NCI-H2029 (cell line): ENCODE data around the gene CEP95.
"Not testable (repeated sequence)": the region's sequence is repeated elsewhere in the genome, so short reads cannot be mapped to it uniquely, and the experiment has no call there.

Experiments
- DNase-seq: peaks from one replicate; lab custom pipeline; 2025; lab: John Stamatoyannopoulos, UW

Gene CEP95

DNA sequence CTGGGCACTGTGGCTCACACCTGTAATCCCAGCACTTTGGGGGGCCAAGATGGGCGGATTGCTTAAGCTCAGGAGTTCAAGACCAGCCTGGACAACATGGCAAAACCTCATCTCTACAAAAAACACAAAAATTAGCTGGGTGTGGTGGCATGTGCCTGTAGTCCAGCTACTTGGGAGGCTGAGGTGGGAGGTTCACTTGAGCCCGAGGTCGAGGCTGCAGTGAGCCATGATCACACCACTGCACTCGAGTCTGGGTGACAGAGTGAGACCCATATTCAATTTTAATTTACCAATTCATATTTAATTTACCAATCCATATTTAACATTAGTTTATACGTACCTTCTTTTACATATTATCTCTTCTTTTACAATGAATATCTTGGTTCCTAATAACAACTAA, 11.5 kb upstream of the CEP95 start:
- DNase-seq = not testable (repeated sequence)

DNA sequence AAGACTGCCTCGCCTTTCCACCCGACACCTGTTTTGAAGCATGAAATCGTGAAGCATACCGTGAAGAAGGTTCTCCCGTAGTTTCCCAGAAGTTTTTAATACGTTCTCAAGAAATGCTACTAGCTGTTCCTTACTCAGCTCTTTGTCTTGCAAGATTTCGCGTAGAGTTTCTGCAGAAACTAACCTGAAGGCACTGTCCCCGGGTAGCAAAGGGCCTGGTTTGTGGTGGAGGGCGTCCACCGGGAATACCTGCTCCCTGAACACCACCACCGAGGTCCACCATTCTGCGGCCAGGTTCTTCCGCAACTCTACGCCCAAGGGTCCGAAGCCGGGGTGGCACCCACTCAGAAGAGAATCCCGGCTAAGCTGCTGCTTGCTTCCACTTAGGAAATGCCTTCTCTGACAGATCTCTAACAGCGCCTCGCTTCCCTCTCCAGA, 10.4 kb upstream of the CEP95 start:
- DNase-seq = no peak

DNA sequence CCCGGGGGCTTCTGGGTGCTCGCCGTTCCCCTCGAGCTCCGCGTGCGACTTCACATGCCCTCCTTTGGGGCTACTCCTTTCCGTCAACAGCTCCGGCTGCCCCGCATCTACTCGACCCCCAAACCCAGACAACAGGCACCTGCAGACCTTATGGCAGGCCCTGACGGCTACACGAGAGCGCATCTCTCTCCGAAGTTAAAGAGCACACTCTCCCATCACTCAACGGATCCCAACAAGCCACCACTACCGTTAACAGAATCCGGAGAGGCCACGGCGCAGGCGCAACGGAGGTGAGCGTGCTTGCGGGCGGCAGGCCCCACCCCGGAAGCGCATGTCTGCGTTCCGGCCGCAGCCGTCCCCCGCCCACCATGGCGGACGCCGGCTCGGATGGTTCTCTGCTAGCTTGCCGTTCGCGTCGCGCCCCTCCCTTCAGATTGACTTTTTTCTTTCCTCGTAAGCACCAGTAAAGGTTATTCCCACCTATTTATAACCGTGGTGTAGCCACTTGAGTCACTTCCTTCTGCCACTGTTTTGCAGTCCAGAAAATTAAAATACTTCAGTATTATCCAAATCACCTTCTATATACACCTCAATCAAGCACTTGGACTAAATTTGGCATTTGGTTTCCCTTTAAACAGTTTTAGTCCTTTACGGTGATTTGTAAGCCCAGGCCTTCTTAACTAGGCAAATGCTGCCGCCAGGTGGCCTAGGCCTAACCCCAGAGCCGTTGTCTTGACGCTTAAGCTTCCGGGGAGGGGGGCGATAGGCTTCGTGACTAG, 9.8 kb upstream of the CEP95 start, which contains the start of gene POLG2:
Gene POLG2 (minus strand): TSS at position 269 of the 779 bp plus-strand sequence. CDS start 86 bp downstream, at position 183.
- peak; percentile 76 for DNase-seq

DNA sequence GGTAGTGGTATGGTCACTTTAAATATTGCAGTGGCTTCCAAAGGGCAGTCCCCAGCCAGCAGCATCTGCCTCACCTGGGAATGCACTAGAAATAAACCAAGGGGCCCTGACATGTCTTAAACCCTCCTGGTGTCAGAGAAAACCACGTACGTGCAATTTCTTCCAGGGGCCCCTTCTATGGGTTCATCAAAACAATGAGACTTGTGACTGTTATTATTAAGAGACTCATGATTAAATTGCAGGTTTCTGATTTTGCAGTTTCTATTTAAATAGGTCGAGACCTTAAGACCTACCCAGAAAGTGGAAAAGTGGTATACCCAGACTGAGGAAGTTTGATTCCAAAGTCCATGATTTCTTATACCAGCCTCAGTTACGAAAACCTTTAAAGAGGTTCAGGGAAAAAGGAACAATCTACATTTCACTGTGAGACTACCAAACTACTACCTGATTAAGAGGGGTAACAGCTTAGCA, 9.2 kb upstream of the CEP95 start:
- no peak for DNase-seq

DNA sequence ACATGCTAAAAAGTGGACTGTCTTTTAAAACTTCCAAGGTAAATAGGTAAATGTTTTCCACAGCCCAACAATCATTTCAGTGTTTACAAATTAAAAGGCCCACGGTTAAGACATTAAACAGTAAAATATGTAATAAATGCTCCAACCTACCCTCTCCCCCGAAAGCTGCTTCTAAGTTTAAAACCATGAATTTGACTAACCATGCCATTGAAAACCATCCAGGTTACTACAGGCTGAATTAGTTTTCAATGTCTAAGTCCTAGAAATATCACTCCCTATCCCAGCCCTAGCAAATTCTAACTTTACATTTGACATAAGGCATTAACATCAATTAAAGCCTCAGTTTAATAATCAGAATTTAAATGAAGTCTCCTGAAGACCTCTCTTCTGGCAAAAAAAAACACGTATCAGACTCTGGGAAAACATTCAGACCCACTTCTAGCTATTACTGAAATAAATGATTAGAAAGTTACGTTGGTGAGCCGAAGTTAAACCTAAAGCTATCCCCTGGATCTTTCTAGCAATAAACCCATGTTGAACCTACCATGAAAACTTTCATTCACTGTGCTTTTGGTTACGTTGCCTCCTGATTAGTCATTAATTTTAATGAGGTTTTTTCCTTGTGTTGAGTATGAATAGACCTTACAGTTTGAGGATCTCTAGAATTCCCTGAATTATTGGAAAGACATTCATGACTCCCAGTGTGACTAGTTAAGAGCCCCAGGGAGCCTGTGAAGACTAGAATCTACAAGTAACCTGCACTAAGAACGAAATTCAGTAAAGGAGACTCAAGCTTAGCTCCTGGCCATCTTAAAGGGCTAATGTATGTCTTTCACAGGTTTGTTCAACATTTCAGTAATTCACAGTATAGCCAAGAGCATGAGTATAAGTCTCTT, 8.2 kb upstream of the CEP95 start:
- no peak for DNase-seq

DNA sequence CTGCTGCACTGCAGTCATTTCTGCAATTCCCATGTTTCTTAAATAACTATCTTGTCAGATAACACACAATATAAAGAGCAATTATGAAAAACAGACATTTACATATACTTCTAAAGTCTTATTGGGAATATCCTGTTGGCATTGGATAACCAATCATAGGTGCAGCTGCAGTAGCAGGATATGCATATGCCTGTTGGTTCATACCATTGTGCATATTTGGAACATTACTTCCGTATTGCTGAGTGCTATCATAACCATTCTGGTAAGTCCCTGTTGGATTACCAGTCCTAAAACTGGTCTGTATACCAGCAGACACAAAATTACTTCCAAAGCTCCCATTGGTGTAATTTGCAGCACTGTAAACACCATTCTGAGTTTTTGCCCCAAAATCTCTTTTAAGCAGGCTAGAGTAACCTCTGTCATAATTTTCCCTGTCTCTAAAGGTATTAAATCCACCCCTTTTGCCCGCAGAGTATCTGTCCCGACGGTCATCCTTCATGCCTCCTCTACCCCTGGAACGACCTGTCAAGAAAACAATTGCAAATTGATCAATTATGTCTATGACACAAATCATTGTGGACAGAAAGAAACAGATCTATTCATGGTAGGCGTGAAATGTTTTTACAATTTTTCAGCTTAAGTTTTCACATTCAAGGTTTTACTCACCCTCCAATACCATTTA, 6.8 kb upstream of the CEP95 start:
- no peak for DNase-seq

DNA sequence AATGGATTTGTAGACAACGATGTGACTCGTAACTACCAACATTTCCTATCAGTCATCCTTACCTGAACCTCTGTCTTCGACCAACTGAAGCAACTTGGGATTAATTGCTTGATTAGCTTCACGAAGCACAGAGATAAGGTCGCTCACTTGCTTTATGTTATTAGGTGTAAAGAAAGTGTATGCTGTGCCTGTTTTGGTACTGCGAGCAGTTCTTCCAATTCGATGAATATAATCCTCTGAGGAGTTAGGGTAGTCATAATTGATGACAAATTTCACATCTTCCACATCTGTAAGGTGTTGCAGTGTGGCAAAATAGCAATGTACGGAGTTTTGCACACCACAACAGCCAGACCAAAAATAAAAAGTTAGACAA, 6.3 kb upstream of the CEP95 start:
- DNase-seq = no peak

DNA sequence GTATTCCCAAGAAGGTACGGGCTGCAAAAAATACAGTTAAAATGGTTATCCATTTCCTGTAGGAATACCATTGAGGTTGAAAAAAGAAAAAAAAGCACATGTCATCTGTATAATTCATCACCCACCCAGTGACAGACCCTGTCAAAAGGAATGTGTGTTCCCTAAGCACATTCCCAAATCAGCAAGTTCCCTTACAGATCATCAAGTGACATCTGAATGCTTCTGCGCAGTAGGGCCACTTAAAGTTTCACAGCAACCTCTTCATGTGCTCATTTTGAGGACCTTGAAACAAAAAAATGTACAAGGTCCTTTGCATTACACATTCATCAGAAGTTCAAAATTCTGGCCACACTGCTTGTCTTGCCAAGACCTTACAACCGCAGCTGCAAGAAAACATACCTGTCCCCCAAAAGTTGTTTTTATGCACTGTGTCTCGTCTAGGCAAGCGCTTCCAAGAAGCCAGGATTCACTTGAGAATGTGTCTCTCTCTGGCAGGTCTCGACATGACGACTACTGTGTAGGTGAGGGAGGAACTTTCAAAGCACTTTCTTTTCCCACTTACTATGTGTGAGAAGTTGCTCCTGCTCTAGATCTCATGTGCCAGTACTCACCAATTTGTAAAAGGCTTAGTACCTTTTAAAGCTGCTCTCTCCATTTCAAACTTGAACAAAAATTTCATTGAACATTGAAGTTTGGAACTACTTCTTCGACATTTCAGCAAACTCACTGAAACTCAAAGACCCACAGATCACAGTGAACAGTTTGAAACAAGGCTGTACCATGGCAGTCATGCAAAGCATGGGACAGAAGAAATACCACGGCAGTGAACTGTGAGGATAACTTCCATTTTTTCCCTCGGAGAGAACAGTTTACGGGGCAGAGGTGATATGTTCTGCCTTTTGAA, 5.7 kb upstream of the CEP95 start:
- DNase-seq = no peak

DNA sequence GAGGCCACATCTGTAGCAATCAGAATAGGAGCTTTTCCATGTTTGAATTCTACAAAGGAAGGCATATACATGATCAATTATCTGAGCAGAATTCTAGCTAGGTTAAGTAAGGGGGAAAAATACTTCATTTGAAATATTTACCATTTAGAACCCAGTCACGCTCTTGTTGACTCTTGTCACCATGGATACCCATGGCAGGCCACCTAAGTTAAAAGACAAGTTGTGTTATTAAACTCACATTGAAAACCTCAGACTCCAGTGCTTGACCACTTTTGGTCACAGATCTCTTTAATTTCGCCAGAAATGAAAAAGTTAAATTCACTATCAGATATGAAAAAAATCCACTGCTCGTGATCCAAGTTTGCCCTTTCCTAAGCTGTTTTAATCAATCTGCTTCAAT, 4.8 kb upstream of the CEP95 start:
- DNase-seq = no peak

DNA sequence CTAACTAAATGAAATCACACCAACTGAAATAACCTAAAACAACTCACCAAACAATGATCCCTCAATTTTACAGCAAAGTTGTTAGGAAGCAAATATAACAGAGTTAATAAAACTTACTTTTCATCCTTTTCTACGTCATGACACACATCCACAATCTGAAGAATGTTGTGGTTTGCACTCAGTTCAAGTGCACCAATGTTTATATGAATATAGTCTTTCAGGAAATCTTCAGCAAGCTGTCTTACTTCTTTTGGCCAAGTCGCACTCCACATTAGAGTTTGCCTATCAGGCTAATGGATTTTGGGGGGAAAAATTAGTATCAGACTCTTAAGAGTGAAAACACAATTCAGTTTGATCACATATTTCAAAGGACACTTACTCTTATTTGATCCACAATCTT, 4.0 kb upstream of the CEP95 start:
- DNase-seq = no peak

DNA sequence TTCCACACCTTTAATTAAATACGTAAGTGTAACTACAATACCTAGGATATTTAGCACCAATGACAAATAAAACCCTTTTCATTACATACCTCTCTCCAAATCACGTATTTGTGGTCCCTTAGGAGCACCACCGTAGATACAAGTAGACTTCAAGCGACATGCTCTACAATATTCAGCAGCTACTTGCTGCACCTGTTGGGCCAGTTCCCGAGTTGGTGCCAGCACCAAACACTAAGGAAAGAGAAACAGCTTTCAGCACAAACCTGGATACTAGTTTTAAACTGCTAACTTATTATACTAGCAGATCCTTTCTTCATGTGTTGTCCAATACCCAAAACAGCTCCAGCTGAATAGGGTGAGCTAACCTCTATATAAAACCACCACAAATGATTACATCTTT, 3.4 kb upstream of the CEP95 start:
- no peak for DNase-seq

DNA sequence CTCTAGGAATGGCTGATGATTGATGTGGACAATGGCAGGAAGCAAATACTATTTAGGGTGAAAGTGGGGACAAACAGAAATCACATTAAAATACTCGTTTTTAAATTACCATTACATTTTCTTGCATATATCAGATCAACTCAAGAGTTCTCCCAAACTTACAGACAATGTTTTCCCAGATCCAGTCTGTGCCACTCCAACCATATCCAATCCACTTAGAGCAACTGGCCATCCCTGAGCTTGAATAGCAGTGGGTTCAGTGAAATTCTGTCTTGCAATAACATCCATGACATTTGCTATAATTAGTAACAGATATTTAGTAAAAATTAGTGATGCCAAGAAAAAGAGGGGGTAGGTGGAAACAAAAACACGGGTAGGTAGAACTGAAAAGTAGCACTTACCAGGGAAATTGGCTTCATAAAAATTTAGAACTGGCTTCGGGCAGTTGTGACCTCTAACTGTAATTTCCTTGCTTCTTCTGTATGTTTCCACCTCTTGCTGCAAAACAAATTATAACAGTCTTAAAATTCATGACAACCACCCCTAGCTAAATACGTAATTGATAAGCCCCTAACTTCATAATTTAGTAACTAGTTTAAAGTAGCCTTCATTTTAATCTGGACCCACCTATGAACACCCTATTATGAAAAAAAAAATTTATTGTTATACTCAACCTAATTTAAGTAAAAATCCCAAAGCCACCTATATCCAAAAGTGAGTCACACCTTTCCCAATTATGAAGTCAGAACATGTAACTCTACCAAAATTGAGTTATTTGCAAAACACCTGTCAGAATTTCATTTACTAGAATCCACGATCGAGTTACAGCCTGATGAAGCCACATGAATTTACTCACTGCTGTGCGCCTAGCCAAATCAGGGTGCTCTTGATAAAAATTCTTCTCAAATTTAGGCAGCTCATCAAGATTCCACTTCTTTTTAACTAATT, 2.7 kb upstream of the CEP95 start:
- no peak for DNase-seq

DNA sequence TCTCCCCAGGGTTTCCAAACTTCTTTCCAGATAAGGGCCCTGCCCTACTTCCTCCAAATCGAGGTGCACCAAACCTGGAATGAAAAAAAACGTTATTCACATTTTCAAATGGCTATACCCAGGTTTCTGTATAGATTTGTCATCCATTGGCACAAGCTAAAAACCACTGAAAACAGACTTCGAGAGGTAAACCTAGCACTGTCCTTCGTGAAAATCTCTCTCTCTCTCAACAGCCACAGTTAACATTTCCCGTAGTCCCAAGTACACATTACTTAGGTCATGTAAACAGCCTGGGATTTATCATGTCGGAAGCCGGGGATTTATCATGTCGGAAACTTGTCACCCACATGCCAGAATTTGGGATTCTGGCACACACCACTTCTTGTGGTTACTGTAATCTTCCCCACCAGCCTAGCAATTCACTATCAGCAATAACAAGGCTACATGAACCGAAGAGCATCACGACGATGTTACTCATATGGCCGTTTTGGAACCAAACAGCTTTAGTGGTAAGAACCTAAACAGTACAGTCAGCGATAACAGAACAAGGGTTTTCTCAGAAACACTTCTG, 1.9 kb upstream of the CEP95 start:
- DNase-seq = no peak

DNA sequence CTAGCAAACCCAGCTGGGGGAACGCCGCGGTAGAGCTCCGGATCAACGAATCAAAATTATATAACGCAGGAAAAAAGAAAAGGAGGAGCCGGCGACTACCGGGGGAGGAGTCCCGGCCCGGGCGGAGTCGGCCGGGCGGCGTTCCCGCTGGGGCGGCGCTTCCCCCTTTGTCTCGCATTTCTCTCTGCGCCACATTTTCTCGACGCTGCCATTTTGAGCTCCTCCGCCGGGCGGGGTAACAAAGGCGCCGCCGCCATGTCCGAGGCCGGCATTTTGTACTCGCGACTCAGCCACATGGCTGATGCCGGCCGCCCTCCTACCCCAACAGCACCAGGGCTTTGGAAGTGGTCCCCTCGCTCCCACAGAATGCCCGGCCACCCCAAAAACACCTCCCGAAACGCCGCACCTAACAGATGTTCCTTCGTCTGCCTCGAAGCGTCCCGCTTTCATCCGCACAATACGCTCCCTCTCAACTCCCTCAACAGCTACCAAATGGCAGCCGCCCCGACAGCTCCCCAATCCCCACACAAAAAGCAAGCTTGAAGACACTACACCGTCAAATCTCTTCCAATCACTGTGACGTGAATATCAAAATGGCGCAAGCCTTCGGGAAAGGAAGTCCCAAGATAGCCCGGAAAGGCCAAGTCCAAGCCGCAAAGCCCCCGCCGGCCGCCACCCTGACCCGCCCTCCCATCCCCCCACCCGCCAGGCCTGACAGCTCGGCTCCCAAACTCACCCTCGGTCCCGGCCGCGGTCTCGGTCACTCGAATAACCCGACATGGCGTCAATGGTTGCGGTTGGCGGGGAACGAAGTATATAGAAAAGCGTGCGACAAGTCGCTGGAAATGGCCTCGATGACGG, 1.2 kb upstream of the CEP95 start:
- DNase-seq = peak; percentile 66

DNA sequence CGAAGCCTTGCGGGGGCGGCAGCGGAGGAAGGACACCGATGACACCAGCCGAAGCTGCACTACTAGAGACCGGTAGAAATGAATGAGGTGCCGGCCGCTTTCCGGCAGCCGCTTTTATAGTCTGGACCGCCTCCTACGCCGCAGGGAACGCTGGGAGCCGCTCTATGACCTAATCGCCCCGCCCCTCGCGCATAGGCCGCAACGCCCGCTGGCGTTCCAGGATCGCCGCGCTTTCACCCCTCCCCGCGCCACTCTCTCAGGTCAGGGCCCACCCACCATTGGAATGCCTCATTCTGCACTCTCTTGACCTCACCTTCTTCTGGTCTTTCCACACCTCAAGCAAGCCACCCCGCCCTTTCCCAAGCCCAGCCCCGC, 589 bp upstream of the CEP95 start, which contains the start of gene DDX5:
Gene DDX5 (minus strand): TSS at position 89 of the 375 bp plus-strand sequence. CDS start 170 bp downstream, outside the sequence.
- DNase-seq = peak; percentile 94

DNA sequence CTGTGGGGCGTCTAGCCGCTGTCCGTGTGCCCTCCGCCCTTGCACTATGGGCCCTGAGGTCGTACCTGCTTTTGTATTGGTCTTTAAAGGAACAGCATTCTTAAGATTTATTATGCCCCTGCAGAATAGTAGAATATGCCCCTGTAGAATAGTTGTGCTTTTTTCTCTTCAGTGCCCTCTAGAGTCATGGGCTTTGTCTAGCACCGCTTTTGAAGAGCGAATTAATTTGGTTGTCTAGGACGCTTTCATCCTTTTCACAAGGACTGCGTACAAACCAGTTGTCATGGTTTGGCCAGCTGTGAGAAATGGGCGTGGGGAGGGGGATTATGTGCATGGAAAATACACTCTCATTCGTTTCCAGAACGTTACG, 621 bp downstream of the CEP95 start:
- DNase-seq = peak; percentile 54

DNA sequence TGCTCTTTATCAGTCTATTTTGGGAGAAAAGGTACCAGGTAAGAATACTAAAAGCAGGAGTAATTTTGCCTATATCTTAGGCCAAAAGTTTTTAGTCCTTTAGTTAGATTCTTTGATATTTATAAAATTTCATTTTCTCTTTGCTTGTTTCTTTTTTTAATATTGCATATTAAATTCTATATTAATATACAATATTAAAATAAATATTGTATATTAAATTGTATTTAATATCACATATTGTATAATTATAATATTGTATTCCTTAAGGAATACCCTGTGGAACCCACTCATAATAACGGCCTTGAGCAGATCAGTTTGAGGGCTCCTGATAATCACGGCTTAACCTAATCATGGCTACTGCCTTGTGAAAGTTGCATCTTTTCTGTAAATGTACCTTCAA, 1.9 kb downstream of the CEP95 start:
- DNase-seq = no peak

DNA sequence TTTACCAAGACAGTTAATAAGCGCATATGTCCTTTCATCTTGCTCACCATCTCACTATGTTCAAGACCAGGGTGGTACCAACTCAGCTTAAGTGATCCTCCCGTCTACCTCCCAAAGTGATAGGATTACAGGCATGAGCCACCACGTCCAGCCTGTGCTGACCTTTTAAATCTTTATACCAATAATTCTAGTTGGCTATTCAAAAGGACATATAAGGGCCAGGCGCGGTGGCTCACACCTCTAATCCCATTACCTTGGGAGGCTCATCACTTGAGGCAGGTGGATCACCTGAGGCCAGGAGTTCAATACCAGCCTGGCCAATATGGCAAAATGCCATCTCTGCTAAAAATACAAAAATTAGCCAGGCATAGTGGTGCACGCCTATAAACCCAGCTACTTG, 2.4 kb downstream of the CEP95 start:
- no peak for DNase-seq

DNA sequence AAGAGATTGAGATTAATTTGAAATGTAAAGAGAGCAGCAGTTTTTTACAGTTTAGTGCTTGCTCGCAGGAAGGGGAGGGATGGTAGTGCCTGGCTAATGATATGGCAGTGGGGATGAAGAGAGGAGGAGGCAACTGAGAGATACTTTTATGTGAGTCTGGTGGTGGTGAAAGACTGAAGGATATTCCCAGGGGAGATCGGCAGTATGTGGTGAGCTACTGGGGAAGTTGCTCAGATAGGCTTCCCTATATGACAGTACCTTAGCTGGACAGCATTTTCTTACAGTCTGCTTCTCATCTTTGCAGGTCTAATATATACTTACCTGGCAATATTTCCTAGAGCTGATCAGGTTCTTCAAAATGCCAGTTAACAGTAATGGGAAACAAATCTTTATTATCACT, 8.6 kb downstream of the CEP95 start:
- DNase-seq = no peak
